Endothelial cell of umbilical vein (primary cell): ENCODE data around the gene INHA.

Experiments
- CTCF ChIP-seq, 2 donors: IDR thresholded peaks; 1 replicate in 1 of 2; 2 replicates in 1 of 2; pipeline ENCODE4 v1.5.1; 2011; ENCODE audit warnings: low read length in 2 of 2, mild to moderate bottlenecking in 2 of 2, moderate library complexity in 2 of 2, control low read depth in 1 of 2, inconsistent platforms in 1 of 2, low read depth in 1 of 2; ENCODE audit not compliant: insufficient read depth in 1 of 2; ENCODE audit errors: extremely low read depth in 1 of 2
- EZH2 ChIP-seq: IDR thresholded peaks from 2 replicates; pipeline ENCODE4 v1.6.1; 2012; ENCODE audit warnings: borderline replicate concordance, low read depth, mild to moderate bottlenecking, moderate library complexity, low read length, inconsistent platforms; ENCODE audit not compliant: severe bottlenecking
- GATA2 ChIP-seq: IDR thresholded peaks from 2 replicates; pipeline ENCODE4 v1.7.0; 2011; ENCODE audit warnings: low read depth, mild to moderate bottlenecking, moderate library complexity, mixed read lengths, low read length; ENCODE audit not compliant: insufficient read length, insufficient read depth
- JUN ChIP-seq: IDR thresholded peaks from 2 replicates; pipeline ENCODE4 v1.6.1; 2011; ENCODE audit warnings: borderline replicate concordance, low read depth; ENCODE audit not compliant: insufficient read length, insufficient read depth
- MAX ChIP-seq: IDR thresholded peaks from 2 replicates; pipeline ENCODE4 v1.6.1; 2011; ENCODE audit not compliant: insufficient read depth, insufficient read length
- POLR2A ChIP-seq: IDR thresholded peaks from 2 replicates; pipeline ENCODE4 v1.6.1; 2012; ENCODE audit warnings: low read depth, mild to moderate bottlenecking, control low read depth, low read length
- POLR2AphosphoS5 ChIP-seq: IDR thresholded peaks from 2 replicates; pipeline ENCODE4 v1.6.1; 2012; ENCODE audit warnings: low read depth, mild to moderate bottlenecking, control low read depth, low read length, moderate library complexity; ENCODE audit not compliant: insufficient read depth

- TF ChIP-seq CTCF (IDR thresholded peaks at IDR 0.05; ENCODE audit: extremely low read depth in 1 of 2, insufficient read depth in 1 of 2, low read depth in 1 of 2, low read length in 2 of 2) (no peak), POLR2A (no peak), EZH2 (no peak), JUN (no peak), MAX (no peak), GATA2 (no peak), POLR2AphosphoS5 (no peak)
These were observed 10.7 kb upstream of the INHA start for GRCh38 chr2:219561179-219562048.
